Adipose tissue (tissue), 3 donors: Measurements from ENCODE around the gene ANKRD1. TPM values are rescaled to one million over a fixed set of nuclear protein-coding genes. Genes with fewer than 3 reads are reported as not detected.

Experiments used
- H3K27ac ChIP-seq: one replicate; pipeline ENCODE4 v1.5.1; 2013; ENCODE audit warnings: low read depth, low read length
- WGBS, 3 donors: extraction: QIAGEN DNeasy Blood & Tissue Kit; methylation state at CpG; one replicate each; pipeline ENCODE4 v1.1.7; 2013; 5-methylcytosine and 5-hydroxymethylcytosine counted together
- polyA plus RNA-seq, 3 donors: library from polyadenylated mRNA; stranded (reverse); fragments of 200-250 nt; gene quantifications; one replicate each; pipeline ENCODE4 v1.2.3, GENCODE V29; 2013
- donor health status: healthy with polysubstance abuse.
- donor health status: Bipolar disorder and iron deficiency.
- donor health status: healthy.

Gene ANKRD1
- polyA plus RNA-seq, 3 donors, result 1.4 to 5.6 (median 2.5) TPM

GRCh38 chr10:90937645-90938258, 16.9 kb upstream of the ANKRD1 start:
- WGBS, 3 donors, result 82 to 90% (median 82%) methylated on average over 8 of the region's 8 CpGs
- H3K27ac ChIP-seq, result no peak overlapping the region

DNA sequence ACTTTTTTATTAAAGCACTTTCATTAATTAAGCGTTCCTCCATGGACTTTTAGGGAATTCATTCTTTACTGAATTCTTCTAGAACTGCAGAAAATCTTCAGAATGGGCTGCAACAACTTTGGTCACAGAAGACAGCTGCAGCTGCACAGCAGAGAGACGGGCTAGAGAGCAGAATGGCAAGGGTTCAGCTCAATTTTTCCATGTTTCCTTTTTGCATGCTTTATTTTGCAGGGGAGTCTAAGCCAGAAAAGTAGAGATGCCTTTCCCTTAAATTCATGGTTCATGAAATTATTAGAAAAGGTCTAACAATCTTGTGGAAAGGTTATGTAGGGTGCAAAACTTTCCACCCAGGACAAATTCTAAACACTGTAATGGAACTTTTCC, 15.4 kb upstream of the ANKRD1 start:
- H3K27ac ChIP-seq, result no peak overlapping the region

GRCh38 chr10:90935581-90936275, 14.8 kb upstream of the ANKRD1 start:
- no peak overlapping the region for H3K27ac ChIP-seq
- 60 to 81% (median 72%) methylated on average over 5 of the region's 5 CpGs for WGBS, 3 donors

More for the DNA sequence above, 15.4 kb upstream of the ANKRD1 start:
- WGBS, 3 donors, result 74 to 78% (median 76%) methylated on average over 2 of the region's 2 CpGs

DNA sequence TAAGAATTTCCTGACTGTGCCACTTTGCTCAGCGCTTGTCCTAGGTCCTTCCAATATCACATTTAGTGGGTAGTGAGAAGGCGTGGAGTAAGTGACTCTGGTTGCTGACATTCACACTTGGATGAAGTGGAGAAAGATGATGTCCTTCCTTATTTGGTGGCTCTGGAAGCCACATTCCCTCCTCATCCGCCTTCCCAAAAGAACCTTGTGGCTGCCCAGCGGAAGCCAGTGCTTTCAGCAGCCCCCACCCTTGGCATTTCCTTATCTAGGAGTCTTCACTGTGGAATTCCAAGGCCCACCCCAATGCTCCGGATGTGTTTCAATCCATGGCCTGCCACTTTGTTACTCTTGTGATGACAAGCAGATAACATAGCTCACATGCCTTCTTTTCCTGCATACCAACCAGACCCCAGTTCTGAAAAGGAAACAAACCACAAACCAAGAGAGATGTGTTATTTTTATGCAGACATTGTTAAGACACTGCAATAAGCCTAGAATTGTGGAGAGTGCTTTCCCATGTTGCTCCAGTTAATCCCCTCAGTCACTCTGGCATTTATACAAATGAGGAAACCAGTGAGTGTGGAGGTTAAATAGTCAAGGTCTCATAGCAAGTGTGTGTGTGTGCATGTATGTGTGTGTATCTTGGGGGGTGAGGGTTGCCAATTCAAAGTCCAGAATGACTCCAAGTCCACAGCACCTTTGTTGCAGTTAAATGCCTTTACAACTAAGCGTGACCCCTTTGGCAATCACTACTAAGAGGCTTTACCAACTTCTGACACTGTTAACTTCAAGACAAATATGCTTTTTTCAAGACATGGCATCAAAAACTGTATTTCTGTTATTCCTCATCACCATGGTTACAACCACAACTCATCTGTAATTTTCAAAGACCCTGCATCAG, 10.3 kb upstream of the ANKRD1 start:
- H3K27ac ChIP-seq, result no peak overlapping the region
- 41 to 54% (median 52%) methylated on average over 6 of the region's 6 CpGs for WGBS, 3 donors

GRCh38 chr10:90930070-90930837, 9.4 kb upstream of the ANKRD1 start:
- 32 to 54% (median 50%) methylated on average over 5 of the region's 5 CpGs for WGBS, 3 donors
- no peak overlapping the region for H3K27ac ChIP-seq

GRCh38 chr10:90929179-90929578, 8.3 kb upstream of the ANKRD1 start:
- H3K27ac ChIP-seq, result no peak overlapping the region
- 58 to 77% (median 62%) methylated on average over 5 of the region's 5 CpGs for WGBS, 3 donors

- no peak overlapping the region for H3K27ac ChIP-seq
- WGBS, 3 donors, result 77 to 92% (median 79%) methylated on average over 2 of the region's 2 CpGs
Observed at GRCh38 chr10:90927293-90927692, 6.4 kb upstream of the ANKRD1 start.

- H3K27ac ChIP-seq, result no peak overlapping the region
- 89 to 92% (median 91%) methylated on average over 5 of the region's 5 CpGs for WGBS, 3 donors
Observed at GRCh38 chr10:90925079-90926029, 4.5 kb upstream of the ANKRD1 start.

GRCh38 chr10:90924552-90924951, 3.7 kb upstream of the ANKRD1 start:
- no peak overlapping the region for H3K27ac ChIP-seq
- 87 to 90% (median 89%) methylated on average over 3 of the region's 3 CpGs for WGBS, 3 donors

- H3K27ac ChIP-seq, result no peak overlapping the region
- 60 to 77% (median 73%) methylated on average over 2 of the region's 2 CpGs for WGBS, 3 donors
Observed at GRCh38 chr10:90923111-90923731, 2.3 kb upstream of the ANKRD1 start.

DNA sequence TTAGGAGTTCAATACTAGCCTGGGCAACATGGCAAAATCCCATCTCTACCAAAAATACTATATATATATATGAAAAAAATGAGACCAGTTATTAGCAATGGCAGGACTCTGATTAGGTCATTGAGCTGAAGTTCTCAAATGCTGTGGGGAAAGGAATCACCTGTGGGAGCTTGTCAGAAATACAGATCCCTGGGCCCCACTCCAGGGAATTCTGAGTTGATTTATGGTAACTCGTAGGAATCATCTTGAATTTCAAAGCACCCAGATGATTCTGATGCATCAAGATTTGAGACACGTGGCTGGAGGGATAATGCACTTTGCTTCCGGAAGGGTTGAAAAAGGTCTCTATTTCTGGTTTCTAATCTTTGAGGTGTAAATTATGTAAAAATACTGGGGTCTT, 1.0 kb upstream of the ANKRD1 start:
- H3K27ac ChIP-seq, result no peak overlapping the region
- 77 to 88% (median 79%) methylated on average over 3 of the region's 3 CpGs for WGBS, 3 donors

GRCh38 chr10:90919683-90920574, 958 bp downstream of the ANKRD1 start:
- 71 to 85% (median 84%) methylated on average over 8 of the region's 8 CpGs for WGBS, 3 donors
- H3K27ac ChIP-seq, result no peak overlapping the region

DNA sequence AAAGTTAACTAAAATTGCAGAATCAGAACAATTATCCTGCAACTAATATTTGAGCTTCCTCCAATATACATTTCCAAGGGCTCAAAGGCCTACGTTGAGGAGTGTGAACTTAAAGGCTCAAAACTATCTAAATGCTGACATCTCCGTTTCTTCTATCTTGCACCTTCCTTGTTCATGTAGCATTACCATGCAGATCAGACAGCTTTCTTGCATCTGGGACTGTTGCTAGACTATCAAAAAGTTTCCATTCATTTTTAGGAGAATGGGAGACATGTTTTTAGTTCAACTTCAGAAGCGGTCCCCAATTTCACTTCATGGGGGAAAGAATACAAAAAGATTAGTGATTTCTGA, 2.9 kb downstream of the ANKRD1 start:
- no peak overlapping the region for H3K27ac ChIP-seq
- WGBS, 3 donors, result 77 to 97% (median 93%) methylated on average over 3 of the region's 3 CpGs

DNA sequence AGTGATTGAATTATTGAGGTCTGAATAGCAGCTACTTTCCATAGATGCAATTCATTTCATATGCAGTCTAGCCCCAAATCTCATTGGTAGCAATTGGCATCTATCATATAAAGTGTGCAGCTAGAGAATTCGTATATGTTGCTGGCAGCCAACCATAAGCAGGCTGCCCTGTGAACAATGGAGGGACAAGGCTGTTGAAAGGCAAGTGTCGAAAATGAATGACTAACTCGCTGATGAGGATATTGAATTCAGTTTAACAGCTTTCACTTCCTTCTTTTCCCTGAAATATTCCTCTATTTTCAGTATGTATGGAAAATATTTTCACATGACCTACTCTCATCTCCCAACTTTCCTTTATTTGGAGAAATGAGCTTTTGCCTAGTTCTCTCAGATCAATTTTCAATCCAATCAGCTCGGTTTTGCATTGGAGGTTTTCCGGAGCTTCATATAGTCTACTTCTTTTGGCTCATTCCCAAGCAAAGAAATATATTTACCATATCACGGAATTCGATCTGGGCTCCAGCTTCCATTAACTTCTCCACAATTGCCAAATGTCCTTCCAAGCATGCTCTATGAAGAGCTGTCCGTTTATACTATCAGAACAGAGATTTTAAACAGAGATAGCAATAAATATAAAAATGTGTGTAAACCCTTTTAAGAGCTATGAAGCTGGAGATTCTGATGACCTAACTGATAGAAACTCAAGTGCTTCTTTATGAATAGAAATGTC, 3.5 kb downstream of the ANKRD1 start:
- no peak overlapping the region for H3K27ac ChIP-seq
- WGBS, 3 donors, result 79 to 80% (median 79%) methylated on average over 8 of the region's 8 CpGs

GRCh38 chr10:90916392-90917237, 4.3 kb downstream of the ANKRD1 start:
- 84 to 88% (median 87%) methylated on average over 6 of the region's 6 CpGs for WGBS, 3 donors
- H3K27ac ChIP-seq, result no peak overlapping the region
